ENCODE results near the gene RNF225. TPM values are rescaled to one million over a fixed set of nuclear protein-coding genes. Genes with fewer than 3 reads are reported as not detected.
A peak's percentile ranks its signal among the peaks of the same experiment; 100 is the strongest.

The RNF225 gene
- total RNA-seq, 1 donor from 2014 or later: 0.98 TPM

DNA sequence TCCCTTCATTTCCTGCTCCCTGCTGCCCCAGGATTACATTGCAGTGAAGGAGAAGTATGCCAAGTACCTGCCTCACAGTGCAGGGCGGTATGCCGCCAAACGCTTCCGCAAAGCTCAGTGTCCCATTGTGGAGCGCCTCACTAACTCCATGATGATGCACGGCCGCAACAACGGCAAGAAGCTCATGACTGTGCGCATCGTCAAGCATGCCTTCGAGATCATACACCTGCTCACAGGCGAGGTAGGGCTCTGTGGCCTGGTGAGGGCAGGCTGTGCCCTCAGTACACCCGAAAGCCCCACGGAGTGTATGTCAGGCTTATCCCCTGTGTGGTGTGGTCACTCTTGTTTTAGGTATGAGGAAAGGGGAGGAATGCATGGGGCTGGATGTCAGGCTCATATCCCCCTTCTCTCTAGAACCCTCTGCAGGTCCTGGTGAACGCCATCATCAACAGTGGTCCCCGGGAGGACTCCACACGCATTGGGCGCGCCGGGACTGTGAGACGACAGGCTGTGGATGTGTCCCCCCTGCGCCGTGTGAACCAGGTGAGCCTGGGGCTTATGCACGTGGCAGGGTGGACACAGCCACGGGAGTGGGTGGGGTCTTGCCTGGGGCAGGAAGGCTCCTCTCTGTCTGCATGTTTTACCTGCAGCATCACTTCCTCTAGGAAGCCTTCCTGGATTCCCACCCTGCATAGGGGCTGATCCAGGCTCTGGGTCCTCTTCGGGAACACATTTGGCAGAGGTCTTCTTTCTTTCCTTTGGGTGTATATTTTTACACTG, 2.3 kb upstream of the RNF225 start:
- Histone ChIP-seq H3K27me3 (no peaks in the 10 kb centered on the region), H3K9me3 (no peaks in the 10 kb centered on the region), H3K4me1 (peaks cover 33% of the 10 kb centered on the region), H3K27ac (no peak overlapping the region), H3K36me3 (peaks cover 3 to 58% of the 10 kb centered on the region in 2 donors), H3K4me3 (no peak overlapping the region)
- intact Hi-C loops (cut with DNase I): no loop called here
- no peak for TF ChIP-seq POLR2A (IDR thresholded peaks at IDR 0.05)
- DNase-seq (ENCODE audit: extremely low spot score in 2 of 2): no peak

DNA sequence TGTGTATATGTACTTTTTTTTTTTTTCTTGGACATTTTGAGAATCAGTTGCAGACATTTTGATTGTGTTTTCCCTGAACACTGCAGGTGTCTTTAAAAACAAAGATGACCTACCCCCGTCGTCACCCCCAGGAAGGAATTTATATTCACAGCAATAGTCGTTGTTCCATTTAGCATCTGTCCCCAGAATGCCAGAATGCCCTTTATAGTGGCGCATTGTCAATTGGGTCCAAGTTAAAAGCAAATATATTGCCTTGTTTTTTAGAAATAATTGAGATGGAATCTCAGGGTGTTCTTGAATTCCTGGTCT, 1.8 kb upstream of the RNF225 start:
- no peak for TF ChIP-seq POLR2AphosphoS5 (IDR thresholded peaks at IDR 0.05; ENCODE audit: insufficient read depth in 1 of 2, low read depth in 1 of 2)
- no peak for TF ChIP-seq POLR2A (IDR thresholded peaks at IDR 0.05)
- TF ChIP-seq, protein P1, sequence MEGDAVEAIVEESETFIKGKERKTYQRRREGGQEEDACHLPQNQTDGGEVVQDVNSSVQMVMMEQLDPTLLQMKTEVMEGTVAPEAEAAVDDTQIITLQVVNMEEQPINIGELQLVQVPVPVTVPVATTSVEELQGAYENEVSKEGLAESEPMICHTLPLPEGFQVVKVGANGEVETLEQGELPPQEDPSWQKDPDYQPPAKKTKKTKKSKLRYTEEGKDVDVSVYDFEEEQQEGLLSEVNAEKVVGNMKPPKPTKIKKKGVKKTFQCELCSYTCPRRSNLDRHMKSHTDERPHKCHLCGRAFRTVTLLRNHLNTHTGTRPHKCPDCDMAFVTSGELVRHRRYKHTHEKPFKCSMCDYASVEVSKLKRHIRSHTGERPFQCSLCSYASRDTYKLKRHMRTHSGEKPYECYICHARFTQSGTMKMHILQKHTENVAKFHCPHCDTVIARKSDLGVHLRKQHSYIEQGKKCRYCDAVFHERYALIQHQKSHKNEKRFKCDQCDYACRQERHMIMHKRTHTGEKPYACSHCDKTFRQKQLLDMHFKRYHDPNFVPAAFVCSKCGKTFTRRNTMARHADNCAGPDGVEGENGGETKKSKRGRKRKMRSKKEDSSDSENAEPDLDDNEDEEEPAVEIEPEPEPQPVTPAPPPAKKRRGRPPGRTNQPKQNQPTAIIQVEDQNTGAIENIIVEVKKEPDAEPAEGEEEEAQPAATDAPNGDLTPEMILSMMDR (IDR thresholded peaks at IDR 0.05): no peak
- H3K27me3 ChIP-seq: no peaks in the 10 kb centered on the region
- intact Hi-C loops (cut with DNase I): no loop called here
- H3K36me3 ChIP-seq: peaks cover 3 to 53% of the 10 kb centered on the region in 2 donors
- H3K4me3 ChIP-seq: no peak overlapping the region
- no peak overlapping the region for H3K27ac ChIP-seq
- DNase-seq (ENCODE audit: extremely low spot score in 2 of 2): no peak
- H3K9me3 ChIP-seq: no peaks in the 10 kb centered on the region
- H3K4me1 ChIP-seq: peaks cover 27% of the 10 kb centered on the region

DNA sequence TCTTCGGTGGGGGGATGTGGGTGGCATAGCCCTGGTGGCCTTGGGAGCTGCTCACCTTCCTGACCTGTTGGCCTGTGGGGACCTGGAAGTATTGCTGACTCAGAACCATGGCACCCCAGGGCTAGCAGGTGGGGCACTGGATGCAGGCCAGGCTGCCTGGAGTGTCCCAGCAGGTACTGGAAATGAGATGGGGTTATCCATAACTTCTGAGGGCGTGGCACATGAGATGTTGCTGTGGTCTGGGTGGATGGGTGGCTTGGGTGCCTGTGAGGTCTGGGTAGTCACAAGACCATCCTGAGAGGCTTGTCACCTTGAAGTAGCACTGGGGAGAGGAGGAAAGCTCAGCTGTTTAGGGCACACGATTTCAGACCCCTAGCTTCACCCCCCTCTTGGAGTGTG, 636 bp upstream of the RNF225 start:
- intact Hi-C loops (cut with DNase I): no loop called here
- H3K4me3 ChIP-seq: no peak overlapping the region
- H3K4me1 ChIP-seq: peaks cover 27% of the 10 kb centered on the region
- peaks cover 3 to 44% of the 10 kb centered on the region in 2 donors for H3K36me3 ChIP-seq
- no peaks in the 10 kb centered on the region for H3K9me3 ChIP-seq
- H3K27me3 ChIP-seq: no peaks in the 10 kb centered on the region
- peak overlapping the region; percentile 36 for H3K27ac ChIP-seq
- DNase-seq (ENCODE audit: extremely low spot score in 2 of 2): no peak
- TF ChIP-seq POLR2AphosphoS5 (IDR thresholded peaks at IDR 0.05; ENCODE audit: insufficient read depth in 1 of 2, low read depth in 1 of 2): no peak
- TF ChIP-seq, protein P1 (IDR thresholded peaks at IDR 0.05): no peak
- TF ChIP-seq POLR2A (IDR thresholded peaks at IDR 0.05): no peak

DNA sequence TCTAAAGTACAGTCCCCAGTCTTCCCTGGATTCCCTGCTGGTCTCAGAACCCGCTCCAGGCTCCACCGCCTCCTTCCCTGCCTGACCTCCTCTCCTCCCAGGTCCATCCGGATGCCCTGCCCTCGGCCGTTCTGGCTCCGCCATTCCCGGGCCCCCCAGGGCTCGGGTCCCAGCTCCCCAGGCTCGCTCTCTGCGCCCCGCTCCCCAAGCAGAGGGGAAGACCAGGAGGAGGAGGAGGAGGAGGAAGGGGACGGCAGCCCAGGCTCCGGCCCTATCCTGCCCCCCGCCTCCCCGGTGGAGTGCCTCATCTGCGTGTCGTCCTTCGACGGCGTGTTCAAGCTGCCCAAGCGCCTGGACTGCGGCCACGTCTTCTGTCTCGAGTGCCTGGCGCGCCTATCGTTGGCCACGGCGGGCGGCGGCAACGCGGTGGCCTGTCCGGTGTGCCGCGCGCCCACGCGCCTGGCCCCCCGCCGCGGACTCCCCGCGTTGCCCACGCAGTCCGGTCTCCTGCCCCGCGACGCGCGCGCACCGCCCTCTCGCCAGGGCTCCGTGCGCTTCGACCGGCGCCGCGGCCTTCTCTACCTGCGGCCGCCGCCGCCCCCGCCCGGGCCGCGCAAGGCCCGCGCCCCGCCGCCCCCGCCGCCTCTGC, 647 bp downstream of the RNF225 start:
- H3K27me3 ChIP-seq: no peaks in the 10 kb centered on the region
- intact Hi-C loops (cut with DNase I): no loop called here
- peaks cover 27% of the 10 kb centered on the region for H3K4me1 ChIP-seq
- H3K36me3 ChIP-seq: peaks cover 3 to 36% of the 10 kb centered on the region in 2 donors
- DNase-seq (ENCODE audit: extremely low spot score in 2 of 2): no peak
- H3K4me3 ChIP-seq: peak overlapping the region; percentile 26 to 39
- TF ChIP-seq POLR2A (IDR thresholded peaks at IDR 0.05): no peak
- no peak for TF ChIP-seq POLR2AphosphoS5 (IDR thresholded peaks at IDR 0.05; ENCODE audit: insufficient read depth in 1 of 2, low read depth in 1 of 2)
- TF ChIP-seq, protein P1 (IDR thresholded peaks at IDR 0.05): no peak
- H3K9me3 ChIP-seq: no peaks in the 10 kb centered on the region
- H3K27ac ChIP-seq: peak overlapping the region; percentile 57

DNA sequence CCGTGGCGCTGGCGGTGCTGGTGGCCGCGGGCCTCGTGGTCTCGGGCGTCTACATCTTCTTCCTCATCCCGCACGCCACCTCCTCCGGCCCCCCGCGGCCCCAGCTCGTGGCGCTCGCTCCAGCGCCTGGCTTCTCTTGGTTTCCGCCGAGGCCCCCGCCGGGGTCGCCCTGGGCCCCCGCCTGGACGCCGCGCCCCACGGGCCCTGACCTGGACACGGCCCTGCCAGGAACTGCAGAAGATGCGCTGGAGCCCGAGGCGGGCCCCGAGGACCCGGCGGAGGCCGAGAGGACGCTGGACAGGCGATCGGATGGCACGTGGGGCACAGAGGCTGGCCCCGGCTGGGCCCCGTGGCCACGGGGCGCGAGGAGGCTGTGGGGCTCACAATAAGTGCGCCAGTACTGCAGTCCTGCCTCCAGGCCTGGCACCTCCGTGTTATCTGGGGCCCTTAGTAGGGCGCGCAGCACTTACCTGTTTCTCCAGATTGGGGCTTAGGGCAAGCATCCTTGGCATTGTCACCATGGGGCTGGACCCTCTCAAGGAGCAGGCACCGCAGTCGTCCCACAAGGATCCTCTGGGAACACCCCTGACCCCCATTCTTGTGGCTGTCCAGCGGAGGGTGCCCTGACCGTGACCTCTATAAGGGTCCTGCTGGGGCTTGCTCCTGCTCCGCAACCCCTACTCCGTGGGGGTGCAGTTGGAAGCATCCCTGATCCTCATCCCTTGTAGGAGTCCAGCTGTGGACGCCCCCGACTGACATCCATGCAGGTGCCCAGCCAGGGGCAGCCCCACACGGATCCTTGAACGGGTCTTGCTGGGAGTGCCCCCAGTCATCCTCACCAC, 1.5 kb downstream of the RNF225 start:
- no peak overlapping the region for H3K27ac ChIP-seq
- DNase-seq (ENCODE audit: extremely low spot score in 2 of 2): no peak
- H3K27me3 ChIP-seq: no peaks in the 10 kb centered on the region
- no peaks in the 10 kb centered on the region for H3K9me3 ChIP-seq
- no peak for TF ChIP-seq POLR2AphosphoS5 (IDR thresholded peaks at IDR 0.05; ENCODE audit: insufficient read depth in 1 of 2, low read depth in 1 of 2)
- TF ChIP-seq, protein P1 (IDR thresholded peaks at IDR 0.05): no peak
- TF ChIP-seq POLR2A (IDR thresholded peaks at IDR 0.05): no peak
- H3K36me3 ChIP-seq: peaks cover 3 to 30% of the 10 kb centered on the region in 2 donors
- peak overlapping the region; percentile 10 to 31 for H3K4me3 ChIP-seq
- intact Hi-C loops (cut with DNase I): no loop called here
- peaks cover 30% of the 10 kb centered on the region for H3K4me1 ChIP-seq
